IPS-11a (cell line): ENCODE results near the gene AP3B1.
A peak's percentile ranks its signal among the peaks of the same experiment; 100 is the strongest.

Source experiments
- H3K4me3 ChIP-seq: one replicate; pipeline ENCODE4 v1.5.1; 2013; ENCODE audit warnings: low read depth, low read length, control low read depth

The AP3B1 gene

DNA sequence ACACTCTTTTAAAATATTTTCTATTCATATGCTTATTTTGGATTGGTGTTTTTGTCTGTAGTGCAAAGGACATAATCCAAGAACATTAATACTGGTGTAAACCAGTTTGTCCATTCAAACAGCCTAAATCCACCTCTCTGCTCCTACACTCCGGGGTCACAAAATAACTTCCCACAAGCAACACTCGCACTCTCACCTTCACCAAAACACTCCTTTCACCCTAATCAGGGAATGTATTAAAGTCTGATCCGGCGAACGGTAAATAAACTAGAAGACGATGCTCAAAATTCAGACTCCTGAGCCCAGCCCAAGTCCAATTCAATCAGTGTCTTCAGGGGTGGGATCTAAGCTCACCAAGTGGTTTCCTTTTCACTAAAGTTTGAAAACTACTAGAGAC is 649 bp downstream of the AP3B1 start:
- peak overlapping the region; percentile 91 for H3K4me3 ChIP-seq

DNA sequence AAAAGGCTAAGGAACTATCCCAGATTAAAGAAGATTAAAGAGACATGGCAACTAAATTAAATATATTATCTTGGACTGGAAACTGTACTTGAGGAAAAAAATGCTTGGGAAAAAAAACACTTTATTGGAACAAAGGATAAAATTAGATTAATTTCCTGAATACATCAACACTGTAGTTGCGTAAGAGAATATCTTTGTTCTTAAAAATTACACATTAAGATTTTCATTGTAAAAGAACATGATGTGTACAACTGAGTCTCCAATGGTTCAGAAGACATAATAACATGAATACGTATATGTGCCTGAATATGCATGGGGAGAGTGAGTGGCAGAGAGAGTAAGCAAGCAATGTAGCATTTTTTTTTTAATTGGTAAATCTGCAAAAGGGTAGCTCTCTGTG is 2.8 kb downstream of the AP3B1 start:
- H3K4me3 ChIP-seq: no peak overlapping the region

DNA sequence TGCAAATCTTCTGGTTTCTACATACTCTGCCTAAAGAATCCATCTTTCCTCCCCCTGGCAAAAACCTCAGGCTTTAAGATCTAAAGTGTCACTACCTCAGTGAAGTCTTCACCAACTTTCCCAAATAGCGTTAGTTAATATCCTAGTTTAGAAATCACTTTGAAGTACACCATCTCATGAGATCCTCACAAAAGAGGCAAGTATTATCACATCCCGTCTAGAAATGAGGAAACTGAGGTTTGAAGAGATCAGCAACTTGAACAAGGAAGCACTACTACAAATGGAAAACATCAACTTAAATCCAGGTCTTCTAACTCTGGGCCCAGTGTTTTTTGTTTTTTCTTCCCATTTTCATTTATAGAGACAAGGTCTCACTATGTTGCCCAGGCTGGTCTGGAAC is 4.6 kb downstream of the AP3B1 start:
- no peak overlapping the region for H3K4me3 ChIP-seq

DNA sequence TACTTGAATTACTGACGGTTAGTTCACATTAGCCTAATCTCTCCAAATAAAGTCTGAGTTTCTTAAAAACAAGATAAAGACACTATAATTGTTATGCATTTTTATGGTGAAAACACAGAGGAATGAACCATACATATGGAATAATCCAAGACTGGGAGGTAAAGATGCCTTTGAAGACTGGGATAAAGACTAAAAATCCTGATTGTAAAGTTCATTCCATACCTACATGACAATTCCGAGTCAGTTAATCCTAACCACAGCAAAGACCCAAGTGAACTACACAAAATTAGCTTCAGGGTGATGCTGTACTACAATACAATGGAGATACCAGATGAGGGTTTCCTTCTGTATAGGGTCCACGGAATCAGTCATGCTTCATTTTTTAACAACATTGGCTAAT is 6.3 kb downstream of the AP3B1 start:
- no peak overlapping the region for H3K4me3 ChIP-seq

DNA sequence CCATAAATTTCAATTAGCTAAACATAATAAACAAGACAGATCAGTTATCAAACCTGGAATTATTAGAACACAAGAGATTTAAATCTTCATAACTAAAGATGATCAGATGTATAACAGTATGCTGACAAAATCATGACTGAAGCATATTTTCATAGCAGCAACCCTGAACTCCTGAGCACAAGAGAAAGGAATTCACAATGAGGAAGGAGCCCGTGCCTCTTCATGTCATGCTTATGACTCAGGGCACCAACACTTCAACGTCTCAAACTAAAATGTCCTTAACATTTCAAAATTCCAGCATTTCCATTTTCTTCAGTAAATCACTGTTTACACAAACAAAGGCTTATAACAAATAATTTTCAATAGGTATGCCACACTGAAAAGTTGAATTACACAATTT is 6.7 kb downstream of the AP3B1 start:
- H3K4me3 ChIP-seq: no peak overlapping the region

DNA sequence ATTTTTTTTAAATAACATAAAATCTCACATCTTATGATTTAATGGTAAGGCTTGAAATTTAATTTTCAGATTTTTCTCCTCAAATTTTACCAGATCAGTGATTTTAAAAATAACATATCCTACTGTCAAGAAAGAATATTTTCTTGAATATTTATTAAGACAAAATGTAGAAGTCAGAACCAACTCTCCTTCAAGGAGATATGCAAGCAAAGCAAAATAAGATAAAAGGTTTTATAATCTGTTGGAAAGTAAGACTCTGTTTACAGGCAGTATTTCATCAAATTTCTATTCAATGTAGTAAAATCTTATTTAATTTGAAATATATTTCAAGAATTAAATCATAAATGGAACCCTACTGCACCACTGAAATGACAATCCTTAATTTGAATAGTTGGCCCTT is 7.3 kb downstream of the AP3B1 start:
- no peak overlapping the region for H3K4me3 ChIP-seq

DNA sequence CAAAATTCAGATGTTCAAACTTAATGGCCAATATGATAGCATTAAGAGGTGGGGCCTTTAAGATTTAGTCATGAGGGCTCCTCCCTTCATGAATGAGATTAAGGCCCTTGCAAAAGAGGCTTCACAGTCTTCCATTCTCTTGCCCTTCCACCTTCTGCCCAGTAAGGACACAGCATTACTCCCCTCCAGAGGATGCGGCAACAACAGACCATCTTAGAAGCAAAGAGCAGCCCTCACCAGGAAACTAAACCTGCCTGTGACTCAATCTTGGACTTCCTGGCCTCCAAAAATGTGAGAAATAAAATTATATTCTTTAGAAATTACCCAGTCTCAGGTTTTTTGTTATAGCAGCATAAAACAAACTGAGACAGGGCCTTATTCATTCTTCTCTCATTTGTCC is 8.2 kb downstream of the AP3B1 start:
- no peak overlapping the region for H3K4me3 ChIP-seq

DNA sequence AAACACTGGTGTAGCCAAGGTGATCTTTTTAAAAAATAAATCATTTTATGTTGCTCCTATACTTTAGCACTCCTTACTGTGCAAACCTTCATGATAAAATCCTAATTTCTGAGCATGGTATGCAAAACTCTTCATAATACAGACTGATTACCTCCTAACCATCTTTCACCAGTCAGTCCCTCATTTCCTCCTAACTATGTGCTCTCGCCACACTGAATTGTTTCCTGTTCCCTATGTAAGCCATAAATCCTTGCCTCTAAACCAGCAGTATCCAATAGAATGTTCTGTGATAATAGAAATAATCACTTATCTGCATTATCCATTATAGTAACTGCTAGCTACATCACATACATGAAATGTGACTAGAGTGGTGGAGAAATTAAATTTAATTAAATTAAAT is 10.7 kb downstream of the AP3B1 start:
- H3K4me3 ChIP-seq: no peak overlapping the region

DNA sequence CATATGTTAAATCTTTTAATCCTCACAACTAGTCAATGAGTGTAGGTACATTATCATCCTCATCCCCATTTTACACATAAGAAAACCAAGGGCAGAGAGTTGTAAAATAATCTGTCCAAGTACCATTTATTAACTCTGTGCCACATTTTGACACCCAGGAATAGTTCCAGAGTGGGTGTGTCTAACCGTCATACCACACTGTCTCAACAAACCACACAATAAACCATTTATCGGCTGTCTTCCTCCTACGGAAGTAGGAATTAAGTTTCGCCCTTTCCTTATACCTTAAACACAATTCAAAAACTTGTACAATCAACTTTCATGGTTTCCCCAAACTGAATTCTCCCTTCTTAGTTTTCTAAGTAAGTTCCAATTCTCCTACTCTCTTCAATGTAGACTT is 11.4 kb downstream of the AP3B1 start:
- no peak overlapping the region for H3K4me3 ChIP-seq

DNA sequence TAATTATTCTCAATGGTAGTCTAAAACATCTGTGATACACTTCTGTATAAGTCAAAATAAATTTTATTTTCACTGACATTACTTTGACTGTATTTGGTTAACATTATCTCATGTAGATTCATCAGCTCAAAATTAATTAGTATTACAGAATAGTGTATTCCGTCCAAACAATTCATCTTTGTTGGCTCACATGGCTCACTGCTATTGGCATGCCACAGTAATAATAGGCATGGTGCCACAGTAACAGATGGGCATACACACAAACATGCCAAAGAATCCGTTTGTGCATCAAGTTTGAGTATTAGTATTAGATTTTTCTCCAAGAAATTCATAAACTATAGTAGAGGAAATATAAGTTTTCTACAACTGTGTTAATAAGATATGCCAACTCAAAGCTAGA is 14.2 kb downstream of the AP3B1 start:
- no peak overlapping the region for H3K4me3 ChIP-seq

DNA sequence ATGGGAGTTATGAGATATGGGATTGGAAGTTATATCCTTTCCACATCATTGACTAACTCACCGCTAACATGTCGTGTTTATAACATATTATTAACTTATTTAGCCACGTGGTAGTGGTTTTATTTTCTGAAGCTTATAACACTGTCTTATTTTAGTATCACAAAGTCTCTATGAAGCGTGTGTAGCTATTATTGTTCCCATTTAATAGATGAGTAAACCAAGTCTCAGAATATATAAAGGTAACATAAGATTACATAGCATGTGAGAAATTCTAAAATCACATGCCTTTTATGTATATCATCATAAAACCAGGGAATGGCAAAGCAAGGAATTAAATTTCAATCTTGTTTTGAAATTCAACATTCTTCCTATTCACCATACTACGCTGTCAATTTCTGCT is 15.3 kb downstream of the AP3B1 start:
- H3K4me3 ChIP-seq: no peak overlapping the region

DNA sequence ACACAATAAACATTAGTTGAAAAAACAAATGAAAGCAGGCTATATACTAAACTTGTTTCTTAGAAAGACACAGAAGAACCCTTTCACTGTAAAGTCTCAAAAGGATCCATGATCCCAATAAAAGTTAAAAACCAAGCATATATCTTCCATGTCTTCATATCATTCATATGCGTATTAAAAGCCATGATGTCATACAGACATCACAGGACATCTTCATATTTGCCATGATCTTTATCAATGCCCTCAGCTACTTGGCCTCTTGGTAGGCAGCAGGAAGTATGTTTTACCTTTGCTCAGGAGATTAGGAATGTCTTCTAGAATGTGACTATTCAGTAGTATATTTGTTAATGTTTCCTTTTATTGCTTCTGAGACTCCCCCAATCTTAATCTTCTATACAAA is 16.8 kb downstream of the AP3B1 start:
- H3K4me3 ChIP-seq: no peak overlapping the region

DNA sequence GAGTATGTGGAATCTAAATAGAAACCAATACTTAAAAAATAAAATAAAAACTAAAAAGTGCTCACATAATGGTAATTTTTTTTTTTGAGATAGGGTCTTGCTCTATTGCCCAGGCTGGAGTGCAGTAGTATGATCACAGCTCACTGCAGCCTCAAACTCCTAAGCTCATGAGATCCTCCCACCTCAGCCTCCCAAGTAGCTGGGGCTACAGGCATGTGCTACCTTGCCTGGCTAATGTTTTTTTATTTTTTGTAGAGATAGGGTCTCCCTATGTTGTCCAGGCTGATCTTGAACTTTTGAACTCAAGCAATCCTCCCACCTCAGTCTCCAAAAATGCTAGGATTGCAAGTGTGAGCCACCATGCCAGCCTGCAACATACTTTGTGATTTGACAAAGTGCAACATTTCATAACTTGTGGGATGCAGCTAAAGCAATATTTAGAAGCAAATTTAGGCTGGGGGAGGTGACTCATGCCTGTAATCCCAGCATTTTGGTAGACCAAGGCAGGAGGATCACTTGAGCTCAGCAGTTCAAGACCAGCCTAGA is 18.4 kb downstream of the AP3B1 start:
- no peak overlapping the region for H3K4me3 ChIP-seq

DNA sequence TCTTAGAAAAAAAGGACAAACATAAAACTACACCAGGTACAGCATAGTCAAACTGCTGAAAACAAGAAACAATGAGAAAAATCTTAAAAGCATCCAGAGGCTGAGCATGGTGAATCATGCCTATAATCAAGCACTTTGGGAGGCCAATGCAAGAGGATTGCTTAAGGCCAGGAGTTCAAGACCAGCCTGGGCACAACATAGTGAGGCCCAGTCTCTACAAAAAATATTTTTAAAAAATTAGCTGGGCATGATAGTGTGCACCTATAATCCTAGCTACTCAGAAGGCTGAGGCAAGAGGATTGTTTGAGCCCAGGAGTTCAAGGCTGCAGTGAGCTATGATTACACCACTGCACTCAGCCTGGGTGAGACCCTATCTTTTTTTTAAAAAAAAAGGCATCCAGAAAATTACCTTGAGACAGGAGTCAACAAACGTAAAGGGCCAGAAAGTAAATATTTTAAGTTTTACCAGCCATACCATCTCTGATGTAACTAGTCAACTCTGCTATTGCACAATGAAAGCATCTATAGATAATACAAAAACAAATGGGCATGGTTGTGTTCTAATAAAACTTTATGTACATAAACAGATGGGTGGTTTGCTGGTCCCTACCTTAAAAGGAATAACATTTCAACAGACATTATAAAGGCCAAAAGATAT is 19.8 kb downstream of the AP3B1 start:
- no peak overlapping the region for H3K4me3 ChIP-seq

DNA sequence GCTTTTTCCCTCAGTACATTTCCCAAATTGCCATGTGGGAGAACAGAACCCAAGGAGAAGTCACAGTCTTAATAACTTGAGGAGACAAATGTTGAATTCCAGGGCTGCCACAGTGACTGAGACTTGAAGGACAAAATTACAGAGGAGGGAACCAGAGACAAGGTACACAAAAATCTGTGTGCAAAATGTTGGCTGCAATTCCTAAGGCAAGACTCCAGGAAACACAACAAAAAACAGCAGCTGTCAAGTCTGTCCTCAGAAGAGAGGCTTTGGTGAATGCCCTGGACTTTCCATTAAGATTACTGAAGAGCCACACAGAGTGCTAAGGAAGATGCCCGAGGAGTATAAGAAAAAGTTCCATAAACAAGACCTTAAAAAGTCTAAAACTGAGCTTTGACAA is 21.1 kb downstream of the AP3B1 start:
- H3K4me3 ChIP-seq: no peak overlapping the region

DNA sequence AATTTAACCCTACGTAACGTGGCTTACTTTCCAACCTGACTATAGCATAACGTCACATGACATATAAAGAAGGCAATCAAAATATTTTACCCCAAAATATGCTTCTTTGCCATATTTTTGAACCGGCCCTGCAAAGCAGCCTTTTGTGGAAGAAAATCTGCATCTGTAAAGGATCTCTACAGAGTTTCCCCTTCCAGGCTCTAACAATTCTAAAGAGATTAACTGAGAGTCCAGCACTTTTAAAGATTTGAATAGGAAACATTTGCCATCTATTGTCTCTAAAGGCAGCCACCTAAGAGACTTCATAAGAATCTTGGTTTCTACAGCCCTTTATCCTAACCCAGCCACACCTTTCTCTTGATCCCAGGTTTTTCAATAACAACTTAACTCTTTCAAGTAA is 22.7 kb downstream of the AP3B1 start:
- H3K4me3 ChIP-seq: no peak overlapping the region

DNA sequence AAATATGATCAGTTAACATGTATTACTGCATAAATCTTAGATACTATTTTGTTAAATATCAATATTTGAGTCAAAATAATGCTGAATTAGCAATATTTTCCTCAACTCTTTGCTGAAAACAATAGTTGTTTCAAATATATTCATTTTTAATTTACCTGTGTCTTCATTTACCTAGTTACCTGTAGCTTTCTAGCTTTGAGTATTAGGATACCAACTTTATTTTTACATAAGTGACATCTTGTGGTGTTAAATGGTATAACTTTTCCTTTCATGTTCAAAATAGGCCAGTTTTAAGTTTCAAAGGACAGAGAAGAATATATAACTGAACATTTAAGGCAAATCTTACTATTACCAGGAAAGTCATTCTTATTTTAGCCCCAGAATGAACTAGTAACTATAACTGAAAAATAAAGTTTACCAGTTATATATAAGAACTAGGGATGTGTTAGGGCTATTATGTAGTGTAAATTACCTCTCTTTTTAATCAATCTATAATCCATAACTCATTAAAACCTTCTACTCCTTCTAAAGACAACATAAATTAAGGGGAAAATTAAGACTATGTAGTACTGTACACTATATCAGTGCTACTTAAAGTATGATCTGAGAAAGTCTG is 25.3 kb downstream of the AP3B1 start:
- no peak overlapping the region for H3K4me3 ChIP-seq

DNA sequence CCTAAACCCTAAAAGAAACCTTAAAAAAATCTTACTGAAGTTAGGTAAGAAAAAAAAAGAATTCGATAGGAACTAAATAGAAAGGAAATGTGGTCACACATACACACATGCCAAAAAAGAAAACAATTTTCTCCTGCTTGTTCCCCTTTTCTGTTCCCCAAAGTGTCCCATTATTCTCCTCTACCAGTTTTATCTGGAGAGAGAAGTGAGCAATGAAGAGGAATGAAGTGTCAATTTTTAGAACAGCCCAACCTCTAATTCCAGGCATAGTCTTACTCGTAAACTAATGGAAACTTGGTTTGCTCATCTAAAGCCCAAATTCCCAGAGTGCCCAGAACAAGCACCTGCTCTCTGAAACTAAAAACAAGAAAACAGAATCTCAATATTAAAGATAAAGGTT is 26.1 kb downstream of the AP3B1 start:
- H3K4me3 ChIP-seq: no peak overlapping the region

DNA sequence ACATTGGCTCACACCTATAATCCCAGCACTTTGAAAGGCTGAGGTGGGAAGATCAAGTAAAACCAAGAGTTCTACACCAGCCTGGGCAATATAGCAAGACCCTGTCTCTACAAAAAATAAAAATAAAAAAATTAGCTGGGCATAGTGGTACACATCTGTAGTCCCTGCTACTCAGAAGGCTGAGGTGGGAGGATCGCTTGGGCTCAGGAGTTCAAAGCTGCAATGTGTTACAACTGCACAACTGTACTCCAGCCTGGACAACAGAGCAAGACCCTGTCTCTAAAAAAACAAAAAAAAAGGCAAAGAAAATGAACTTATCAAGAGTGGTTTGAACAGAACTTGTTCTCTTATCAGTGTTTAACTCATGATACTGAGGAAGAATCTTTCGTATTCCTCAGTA is 29.3 kb downstream of the AP3B1 start:
- H3K4me3 ChIP-seq: no peak overlapping the region

DNA sequence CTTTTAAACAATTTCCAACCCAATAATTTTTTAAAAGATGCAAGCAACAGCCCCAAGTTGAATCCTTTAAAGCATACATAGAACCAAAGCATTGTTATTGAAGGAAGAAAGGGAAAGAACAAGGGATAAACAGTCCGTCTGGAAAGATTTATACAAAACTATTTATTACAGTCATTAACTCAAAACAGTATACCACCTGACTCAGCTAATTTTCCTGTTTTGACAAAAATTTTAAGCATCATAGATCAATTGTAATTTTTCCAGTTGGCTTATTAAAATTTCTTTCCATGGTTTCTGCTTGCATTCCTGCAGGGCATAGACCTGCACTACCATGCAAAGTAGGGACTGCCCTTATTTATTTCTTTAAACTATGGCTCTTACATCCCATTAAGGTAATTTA is 29.9 kb downstream of the AP3B1 start:
- H3K4me3 ChIP-seq: no peak overlapping the region

DNA sequence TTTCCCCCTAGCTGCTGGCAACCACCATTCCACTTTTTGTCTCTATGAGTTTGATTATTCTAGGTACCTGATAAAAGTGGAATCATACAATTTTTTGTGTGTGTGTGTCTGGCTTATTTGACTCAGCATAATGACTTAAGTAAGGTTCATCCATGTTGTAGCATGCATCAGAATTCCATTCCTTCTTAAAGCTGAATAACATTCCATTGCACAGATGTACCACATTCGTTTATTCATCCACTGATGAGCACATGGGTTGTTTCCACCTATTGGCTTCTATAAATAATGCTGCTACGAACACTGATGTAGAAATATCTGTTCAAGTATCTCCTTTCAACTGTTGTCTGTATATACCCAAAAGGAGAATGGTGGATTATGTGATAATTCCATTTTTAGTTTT is 33.7 kb downstream of the AP3B1 start:
- H3K4me3 ChIP-seq: no peak overlapping the region

DNA sequence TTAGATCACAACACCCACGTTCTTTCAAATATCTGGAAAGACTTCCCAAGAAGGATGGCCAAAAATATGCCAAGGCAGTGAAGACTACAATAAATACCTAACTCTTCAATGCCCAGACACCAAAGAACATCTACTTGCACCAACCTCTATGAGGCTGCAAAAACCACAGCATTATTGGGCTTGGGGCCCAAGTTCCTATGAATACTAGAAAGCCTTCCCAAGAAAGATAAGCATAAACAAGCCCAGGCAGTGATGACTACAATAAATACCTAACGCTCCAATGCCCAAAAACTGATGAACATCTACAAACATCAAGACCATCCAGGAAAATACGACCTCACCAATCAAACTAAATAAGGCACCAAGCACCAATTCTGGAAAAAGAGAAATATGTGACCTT is 41.3 kb downstream of the AP3B1 start:
- H3K4me3 ChIP-seq: no peak overlapping the region

DNA sequence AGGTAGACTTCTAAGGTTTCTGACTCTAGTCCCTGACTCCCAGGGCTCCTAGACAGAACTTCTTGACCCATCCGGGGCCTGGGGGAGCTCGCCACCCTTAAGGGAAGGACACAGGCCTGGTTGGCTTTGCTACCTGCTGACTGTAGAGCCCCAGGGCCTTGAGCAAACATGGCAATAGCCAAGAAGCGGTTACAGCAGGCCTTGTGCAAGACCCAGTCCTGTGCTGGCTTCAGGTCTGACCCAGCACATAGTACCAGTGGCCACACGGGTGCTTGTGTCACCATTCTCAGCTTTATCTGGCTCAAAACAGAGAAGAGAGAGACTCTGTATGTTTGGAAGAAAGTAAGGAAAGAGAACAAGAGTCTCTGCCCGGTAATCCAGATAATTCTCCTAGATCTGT is 41.8 kb downstream of the AP3B1 start:
- no peak overlapping the region for H3K4me3 ChIP-seq
